H1 (cell line): ENCODE data around the gene HSF4. TPM values are rescaled to one million over a fixed set of nuclear protein-coding genes. Genes with fewer than 3 reads are reported as not detected.

ENCODE experiments used
- CBX5 ChIP-seq: fragments of 300-800, 300-1000 bp; sonication (generic); IDR thresholded peaks from 2 replicates; pipeline ENCODE4 v1.7.1; 2016; ENCODE audit warnings: antibody characterized with exemption, low read length, low read depth
- CHD2 ChIP-seq: IDR thresholded peaks from 2 replicates; pipeline ENCODE4 v1.6.1; 2012; ENCODE audit warnings: low read length, improper control_type of control experiment
- EGR1 ChIP-seq: IDR thresholded peaks from 2 replicates; pipeline ENCODE4 v1.6.1; 2011; ENCODE audit warnings: low read depth, low read length, borderline replicate concordance
- EP300 ChIP-seq, 2 experiments: IDR thresholded peaks; 1 replicate in 1 of 2; 2 replicates in 1 of 2; pipeline ENCODE4 v1.6.1; 2011 to 2012; ENCODE audit warnings: low read depth in 2 of 2, low read length in 2 of 2, mild to moderate bottlenecking in 2 of 2, borderline replicate concordance in 1 of 2, inconsistent platforms in 1 of 2, moderate library complexity in 1 of 2
- FOSL1 ChIP-seq: IDR thresholded peaks from 2 replicates; pipeline ENCODE4 v1.6.1; 2011; ENCODE audit warnings: mild to moderate bottlenecking, low read depth, low read length, moderate library complexity; ENCODE audit not compliant: insufficient read depth
- GTF2F1 ChIP-seq: IDR thresholded peaks from 2 replicates; pipeline ENCODE4 v1.6.1; 2012; ENCODE audit warnings: low read depth, low read length, improper control_type of control experiment, borderline replicate concordance
- HDAC2 ChIP-seq, 2 experiments: fragments of 300-600 bp in 1 of 2; sonication (generic) in 1 of 2; IDR thresholded peaks; 2 replicates each; pipeline ENCODE4 v1.6.1; 2011 to 2012; ENCODE audit warnings: low read depth in 2 of 2, low read length in 2 of 2, mild to moderate bottlenecking in 2 of 2, moderate library complexity in 2 of 2, borderline replicate concordance in 1 of 2, inconsistent platforms in 1 of 2
- NANOG ChIP-seq: IDR thresholded peaks from 2 replicates; pipeline ENCODE4 v1.6.1; 2011; ENCODE audit warnings: low read length, low read depth, mild to moderate bottlenecking, inconsistent platforms; ENCODE audit not compliant: insufficient read depth, poor library complexity, severe bottlenecking
- PHF8 ChIP-seq: fragments of 200-600 bp; sonication (generic); conservative IDR thresholded peaks from 2 replicates; pipeline ENCODE4 v1.7.1; 2012; ENCODE audit warnings: low read depth, mild to moderate bottlenecking, inconsistent platforms, low read length, moderate library complexity
- POU5F1 ChIP-seq: IDR thresholded peaks from 2 replicates; pipeline ENCODE4 v1.6.1; 2011; ENCODE audit warnings: low read depth, mild to moderate bottlenecking, low read length, moderate library complexity
- RFX5 ChIP-seq: IDR thresholded peaks from 2 replicates; pipeline ENCODE4 v1.6.1; 2011; ENCODE audit warnings: low read depth, low read length, improper control_type of control experiment, borderline replicate concordance
- RXRA ChIP-seq: IDR thresholded peaks from 2 replicates; pipeline ENCODE4 v1.6.1; 2011; ENCODE audit warnings: low read depth, mild to moderate bottlenecking, low read length, moderate library complexity; ENCODE audit not compliant: insufficient read depth
- SAP30 ChIP-seq: fragments of 300-600 bp; sonication (generic); IDR thresholded peaks from 2 replicates; pipeline ENCODE4 v1.7.1; 2012; ENCODE audit warnings: low read length, moderate library complexity, mild to moderate bottlenecking, inconsistent platforms; ENCODE audit not compliant: insufficient read depth, insufficient replicate concordance
- SP2 ChIP-seq: IDR thresholded peaks from 2 replicates; pipeline ENCODE4 v1.6.1; 2012; ENCODE audit warnings: mild to moderate bottlenecking, low read length, inconsistent platforms
- SUZ12 ChIP-seq: fragments of 200-600 bp; sonication (generic); IDR thresholded peaks from 2 replicates; pipeline ENCODE4 v1.6.1; 2012; ENCODE audit warnings: mild to moderate bottlenecking, inconsistent platforms, low read length, moderate library complexity, mixed read lengths
- TBP ChIP-seq: IDR thresholded peaks from 2 replicates; pipeline ENCODE4 v1.6.1; 2011; ENCODE audit warnings: low read depth, low read length, improper control_type of control experiment
- TEAD4 ChIP-seq: IDR thresholded peaks from 2 replicates; pipeline ENCODE4 v1.6.1; 2012; ENCODE audit warnings: low read depth, low read length, inconsistent platforms, mixed read lengths
- polyA plus RNA-seq, 7 experiments: library from polyadenylated mRNA; depleted of rRNA in 3 of 7; stranded (reverse) in 5 of 7; unstranded in 2 of 7; fragments of >200 nt in 5 of 7; fragments of 200-250 nt in 2 of 7; gene quantifications; 1 replicate in 5 of 7; 2 replicates in 1 of 7; 4 replicates in 1 of 7; pipeline versions ENCODE4 v1.2.1 to v1.2.3, GENCODE V29; 2011 to 2013; ENCODE audit warnings: missing spikeins in 2 of 7, mixed read lengths in 2 of 7
- total RNA-seq: library from RNA; stranded (reverse); fragmentation: NEBNext Ultra II Directional; extraction: Animal tissue kit (Norgen Biotek cat#: 25700); gene quantifications from 2 replicates; pipeline ENCODE4 v1.2.1, GENCODE V29; 2021
- TF ChIP-seq, protein P1 (sequence below): IDR thresholded peaks from 2 replicates; pipeline ENCODE4 v1.6.1; 2011; ENCODE audit warnings: low read depth, mild to moderate bottlenecking, low read length; ENCODE audit not compliant: insufficient read depth
- TF ChIP-seq, protein P2 (sequence below): IDR thresholded peaks from 2 replicates; pipeline ENCODE4 v1.6.1; 2012; ENCODE audit warnings: low read length, inconsistent platforms
- TF ChIP-seq, protein P3 (sequence below): IDR thresholded peaks from 2 replicates; pipeline ENCODE4 v1.6.1; 2011; ENCODE audit warnings: low read length, improper control_type of control experiment

The HSF4 gene
- total and polyA plus RNA-seq, 2 of the 8 experiments (the other 6 are each of a cell fraction or from before 2014, with no cell fraction given), result 0.14 TPM; not detected in 1

DNA sequence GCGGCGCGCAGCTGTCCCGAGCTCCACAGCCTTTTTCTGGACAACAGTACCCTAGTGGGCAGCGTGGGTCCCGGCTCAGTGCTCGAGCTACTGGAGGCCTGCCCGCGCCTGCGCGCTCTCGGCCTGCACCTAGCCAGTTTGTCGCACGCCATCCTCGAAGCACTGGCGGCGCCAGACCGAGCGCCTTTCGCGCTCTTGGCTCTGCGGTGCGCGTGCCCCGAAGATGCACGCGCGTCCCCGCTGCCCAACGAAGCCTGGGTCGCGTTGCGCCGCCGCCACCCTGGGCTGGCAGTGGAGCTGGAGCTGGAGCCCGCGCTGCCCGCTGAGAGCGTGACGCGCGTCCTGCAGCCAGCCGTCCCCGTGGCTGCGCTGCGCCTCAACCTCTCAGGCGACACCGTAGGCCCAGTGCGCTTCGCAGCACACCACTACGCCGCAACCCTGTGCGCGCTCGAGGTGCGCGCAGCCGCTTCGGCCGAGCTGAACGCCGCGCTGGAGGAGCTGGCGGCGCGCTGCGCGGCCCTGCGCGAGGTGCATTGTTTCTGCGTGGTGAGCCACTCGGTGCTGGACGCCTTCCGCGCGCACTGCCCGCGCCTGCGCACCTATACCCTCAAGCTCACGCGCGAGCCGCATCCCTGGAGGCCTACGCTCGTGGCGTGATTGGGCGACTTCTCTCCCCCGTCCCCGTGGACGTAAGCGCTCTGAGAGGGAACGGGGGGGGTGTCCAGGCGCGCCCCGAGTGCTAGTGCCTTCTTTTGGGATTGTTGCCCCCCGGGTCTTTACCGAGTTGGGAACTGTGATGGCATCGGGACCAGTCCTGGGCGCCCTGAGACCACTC lies 1.2 kb upstream of the HSF4 start (continued):
- TF ChIP-seq, protein P1, sequence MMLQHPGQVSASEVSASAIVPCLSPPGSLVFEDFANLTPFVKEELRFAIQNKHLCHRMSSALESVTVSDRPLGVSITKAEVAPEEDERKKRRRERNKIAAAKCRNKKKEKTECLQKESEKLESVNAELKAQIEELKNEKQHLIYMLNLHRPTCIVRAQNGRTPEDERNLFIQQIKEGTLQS, result no peak
- no peak for TF ChIP-seq RXRA
- no peak for TF ChIP-seq PHF8
- TF ChIP-seq, protein P2, sequence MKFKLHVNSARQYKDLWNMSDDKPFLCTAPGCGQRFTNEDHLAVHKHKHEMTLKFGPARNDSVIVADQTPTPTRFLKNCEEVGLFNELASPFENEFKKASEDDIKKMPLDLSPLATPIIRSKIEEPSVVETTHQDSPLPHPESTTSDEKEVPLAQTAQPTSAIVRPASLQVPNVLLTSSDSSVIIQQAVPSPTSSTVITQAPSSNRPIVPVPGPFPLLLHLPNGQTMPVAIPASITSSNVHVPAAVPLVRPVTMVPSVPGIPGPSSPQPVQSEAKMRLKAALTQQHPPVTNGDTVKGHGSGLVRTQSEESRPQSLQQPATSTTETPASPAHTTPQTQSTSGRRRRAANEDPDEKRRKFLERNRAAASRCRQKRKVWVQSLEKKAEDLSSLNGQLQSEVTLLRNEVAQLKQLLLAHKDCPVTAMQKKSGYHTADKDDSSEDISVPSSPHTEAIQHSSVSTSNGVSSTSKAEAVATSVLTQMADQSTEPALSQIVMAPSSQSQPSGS, result no peak
- no peak for TF ChIP-seq HDAC2 (IDR thresholded peaks at IDR 0.05; ENCODE audit: borderline replicate concordance in 1 of 2, low read depth in 2 of 2, low read length in 2 of 2)
- no peak for TF ChIP-seq CHD2
- no peak for TF ChIP-seq FOSL1
- no peak for TF ChIP-seq RFX5
- no peak for TF ChIP-seq POU5F1
- peak; percentile 97 for TF ChIP-seq SUZ12
- TF ChIP-seq GTF2F1, result no peak
- TF ChIP-seq, protein P3, sequence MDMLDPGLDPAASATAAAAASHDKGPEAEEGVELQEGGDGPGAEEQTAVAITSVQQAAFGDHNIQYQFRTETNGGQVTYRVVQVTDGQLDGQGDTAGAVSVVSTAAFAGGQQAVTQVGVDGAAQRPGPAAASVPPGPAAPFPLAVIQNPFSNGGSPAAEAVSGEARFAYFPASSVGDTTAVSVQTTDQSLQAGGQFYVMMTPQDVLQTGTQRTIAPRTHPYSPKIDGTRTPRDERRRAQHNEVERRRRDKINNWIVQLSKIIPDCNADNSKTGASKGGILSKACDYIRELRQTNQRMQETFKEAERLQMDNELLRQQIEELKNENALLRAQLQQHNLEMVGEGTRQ, result no peak
- no peak for TF ChIP-seq TEAD4
- no peak for TF ChIP-seq SAP30
- TF ChIP-seq CBX5, result no peak
- TF ChIP-seq EGR1, result no peak
- TF ChIP-seq EP300 (IDR thresholded peaks at IDR 0.05; ENCODE audit: borderline replicate concordance in 1 of 2, low read depth in 2 of 2, low read length in 2 of 2), result no peak
- TF ChIP-seq NANOG, result no peak
- TF ChIP-seq TBP, result no peak
- no peak for TF ChIP-seq SP2
